HG03064 (cell line): ENCODE measurements around the gene MSX2.
"Not testable (repeated sequence)": the region's sequence is repeated elsewhere in the genome, so short reads cannot be mapped to it uniquely, and the experiment has no call there.

ENCODE experiments used
- ATAC-seq: cut with Tn5 transposase; IDR thresholded peaks from one replicate; pipeline ENCODE4 v1.9.1; 2021; ENCODE audit warnings: low read depth; ENCODE audit not compliant: unreplicated experiment

The MSX2 gene

DNA sequence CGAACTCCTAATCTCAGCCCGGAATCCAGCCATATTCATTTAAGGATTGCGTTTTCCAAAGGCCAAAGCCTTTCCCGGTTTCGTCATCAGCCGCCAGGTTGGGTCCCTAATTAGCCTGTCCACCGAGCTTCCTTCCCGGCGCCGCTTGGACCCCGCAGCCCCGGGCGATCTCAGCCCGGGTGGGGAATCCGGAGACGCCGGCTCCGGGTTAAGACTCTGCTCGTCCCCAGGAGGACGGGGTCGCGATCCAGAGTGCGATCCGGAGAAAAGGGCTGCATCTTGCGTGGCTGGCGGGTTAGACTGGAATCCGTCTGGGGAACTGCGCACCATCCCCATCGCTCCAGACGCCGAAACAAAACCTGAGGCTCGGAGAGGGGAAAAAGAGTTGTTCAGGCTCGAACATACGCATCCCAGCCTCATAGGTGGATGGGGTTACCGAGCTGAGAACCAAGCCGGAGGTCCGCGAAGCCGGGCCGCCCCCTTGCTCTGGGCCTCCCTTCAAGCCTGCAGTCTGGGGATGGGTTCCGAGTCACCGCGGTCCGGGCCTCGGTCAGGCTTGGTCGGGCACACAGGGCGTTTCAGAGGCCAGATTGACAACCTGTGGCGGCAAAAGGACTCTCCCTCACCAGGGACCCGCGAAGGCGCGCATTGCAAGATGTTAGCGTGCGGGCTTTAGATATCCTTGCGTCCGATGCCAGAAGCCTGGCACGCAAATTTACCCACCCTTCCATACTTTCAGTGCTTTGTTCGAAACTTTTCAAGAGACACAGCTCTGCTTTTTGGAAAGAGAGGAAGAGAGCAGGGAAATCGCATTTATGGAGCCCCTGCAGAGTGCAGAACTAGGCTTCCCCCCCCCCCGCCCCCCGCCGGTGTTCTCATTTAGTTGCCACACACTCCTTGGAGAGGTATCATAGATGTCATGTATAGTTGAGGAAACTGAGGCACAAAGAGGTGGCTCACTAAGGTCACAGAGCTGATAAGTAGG lies 7.9 kb downstream of the MSX2 start:
- no peak for ATAC-seq

DNA sequence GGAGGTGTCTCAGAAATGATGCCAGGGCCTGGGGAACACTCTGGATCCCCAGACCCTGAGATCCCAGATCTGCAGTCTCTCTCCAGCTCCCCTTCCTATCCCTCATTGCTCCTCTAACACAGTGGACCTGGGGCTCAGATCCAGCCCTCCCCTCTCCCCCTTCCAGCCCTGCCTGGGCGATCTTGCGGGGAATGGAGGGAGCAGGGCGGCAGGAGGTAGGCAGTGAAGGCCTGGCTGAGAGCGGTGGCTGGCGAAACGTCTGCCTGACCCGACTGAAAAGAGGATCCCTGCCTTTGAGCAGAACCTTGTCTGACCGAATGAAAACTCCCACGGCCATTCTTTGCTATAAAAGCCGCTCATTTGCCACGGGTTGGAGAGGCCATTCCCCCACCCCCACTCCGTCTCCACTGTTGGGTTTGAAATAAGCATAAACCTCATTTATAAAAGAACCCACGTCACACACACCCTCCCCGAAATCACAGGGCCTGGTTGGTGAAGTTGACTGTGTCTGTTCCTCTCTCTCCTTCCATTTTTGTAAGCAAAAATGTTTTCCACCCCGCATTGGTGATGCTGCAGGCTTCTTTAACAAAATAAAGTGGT lies 8.8 kb downstream of the MSX2 start:
- no peak for ATAC-seq

DNA sequence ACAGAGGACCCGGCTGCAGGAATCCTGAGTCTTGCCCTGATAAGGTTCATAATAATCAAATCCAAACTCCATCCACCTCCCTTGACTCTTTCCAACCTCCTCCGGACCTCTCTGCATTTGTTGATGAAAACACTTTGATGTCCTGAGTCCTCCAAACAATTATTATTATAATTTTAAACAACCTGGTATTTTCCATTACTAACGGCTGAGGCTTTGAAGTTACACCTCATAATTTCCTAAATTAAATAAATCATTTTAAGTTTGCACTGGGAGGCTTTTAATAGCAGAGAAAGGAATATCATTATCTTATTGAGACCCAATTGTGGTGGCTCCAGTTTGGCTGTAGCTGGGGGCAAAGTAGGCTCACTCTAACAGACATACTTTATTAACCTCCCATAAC lies 9.5 kb downstream of the MSX2 start:
- ATAC-seq, result no peak

DNA sequence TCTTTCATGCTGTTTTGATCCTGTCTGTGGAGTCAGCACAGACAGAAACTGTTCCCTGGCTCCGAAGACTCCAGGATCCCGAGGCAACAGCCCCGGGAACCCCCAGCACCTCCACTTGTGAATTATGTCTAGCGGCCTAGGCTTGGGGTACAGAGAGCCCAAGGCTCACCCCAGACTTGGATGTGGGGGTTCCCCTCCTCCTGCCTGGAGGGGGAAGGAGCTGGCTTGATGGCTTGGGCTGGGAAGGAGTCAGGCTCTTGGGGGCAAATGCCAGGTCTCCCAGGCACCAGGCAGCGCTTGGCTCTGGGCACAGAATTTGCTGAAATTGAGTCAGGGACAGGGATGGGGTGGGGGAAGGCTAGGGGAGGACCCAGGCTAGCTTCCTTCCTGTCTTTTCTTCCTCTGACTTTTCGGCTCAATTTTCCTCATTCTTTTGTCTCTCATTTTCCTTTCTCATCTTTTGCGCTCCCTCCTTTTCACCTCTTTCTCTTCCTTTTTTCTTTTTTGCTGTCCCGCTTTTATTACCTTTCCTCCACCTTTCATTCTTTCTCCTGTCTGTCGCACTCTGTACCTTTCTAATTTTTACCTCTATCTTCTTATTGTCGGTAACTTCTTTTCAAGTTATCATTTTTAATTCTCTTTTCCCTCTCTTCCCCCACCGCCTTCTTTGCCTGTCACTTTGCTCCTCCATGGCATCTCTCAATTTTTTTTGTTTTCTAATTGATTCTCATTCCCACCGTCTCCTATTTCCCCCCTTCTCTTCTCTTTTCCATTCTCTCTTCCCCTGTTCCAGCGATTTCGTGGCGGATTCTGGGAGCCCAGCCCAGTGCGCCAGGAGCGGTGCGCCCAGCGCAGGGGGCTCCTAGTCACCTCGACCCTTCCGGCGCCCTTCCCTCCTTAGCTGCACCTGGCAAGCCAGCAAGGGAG lies 10.5 kb downstream of the MSX2 start:
- ATAC-seq, result no peak

DNA sequence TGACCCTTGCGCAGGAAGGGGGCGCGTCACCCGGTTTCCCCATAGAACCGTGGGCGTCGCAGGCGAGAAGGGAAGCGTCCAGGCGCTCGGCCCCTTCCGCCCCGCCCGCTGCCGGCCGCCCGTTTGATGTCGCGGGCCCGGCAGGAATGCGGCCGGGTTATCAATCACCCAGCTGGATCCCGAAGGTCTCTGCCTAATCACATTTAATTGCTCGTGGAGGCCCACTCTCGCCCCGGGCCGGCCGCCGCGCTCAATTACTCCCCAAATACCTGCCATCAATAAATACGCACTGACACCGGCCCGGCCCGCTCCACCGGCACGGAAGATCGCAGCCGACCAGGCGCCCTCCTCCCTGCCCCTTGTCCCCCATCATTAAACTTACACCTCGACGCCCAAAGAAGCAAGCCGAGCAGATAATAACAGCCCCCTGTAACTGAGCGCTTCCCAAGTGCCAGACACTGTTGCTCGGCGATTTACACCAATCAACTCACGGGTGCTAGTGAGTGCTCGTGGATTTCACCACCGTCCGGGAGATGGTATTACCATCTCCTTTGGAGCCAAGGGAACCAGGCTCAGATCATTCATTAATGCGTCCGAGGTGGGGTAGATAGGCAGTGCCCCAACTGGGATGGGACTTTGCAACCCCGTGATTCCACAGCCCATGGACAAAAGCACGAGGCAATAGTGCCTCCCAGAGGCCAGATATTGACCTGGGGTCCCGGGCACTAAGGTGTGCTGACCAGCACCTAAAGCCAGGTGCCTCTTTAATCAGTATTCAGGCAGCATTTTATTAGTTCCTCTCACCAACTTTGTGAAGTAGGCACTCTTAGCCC lies 11.3 kb downstream of the MSX2 start:
- no peak for ATAC-seq

DNA sequence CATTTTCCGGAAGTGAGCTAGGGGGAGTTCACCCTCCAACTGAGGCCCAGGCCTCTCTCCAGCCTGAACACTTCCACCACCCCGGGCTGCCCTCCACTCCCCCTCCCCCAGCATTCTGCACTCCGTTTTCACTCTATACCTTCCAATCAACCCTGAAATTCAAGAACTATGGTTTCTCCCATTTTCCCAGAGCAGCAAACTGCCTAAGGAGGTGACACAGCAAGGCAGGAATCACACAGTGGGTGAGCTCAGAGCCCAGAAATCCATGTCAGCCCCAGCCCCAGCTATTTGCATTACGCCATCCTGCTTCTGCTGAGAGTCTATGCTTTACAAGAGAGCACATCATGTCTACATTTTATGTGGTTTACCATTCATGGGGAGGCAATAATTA lies 11.9 kb downstream of the MSX2 start:
- no peak for ATAC-seq

DNA sequence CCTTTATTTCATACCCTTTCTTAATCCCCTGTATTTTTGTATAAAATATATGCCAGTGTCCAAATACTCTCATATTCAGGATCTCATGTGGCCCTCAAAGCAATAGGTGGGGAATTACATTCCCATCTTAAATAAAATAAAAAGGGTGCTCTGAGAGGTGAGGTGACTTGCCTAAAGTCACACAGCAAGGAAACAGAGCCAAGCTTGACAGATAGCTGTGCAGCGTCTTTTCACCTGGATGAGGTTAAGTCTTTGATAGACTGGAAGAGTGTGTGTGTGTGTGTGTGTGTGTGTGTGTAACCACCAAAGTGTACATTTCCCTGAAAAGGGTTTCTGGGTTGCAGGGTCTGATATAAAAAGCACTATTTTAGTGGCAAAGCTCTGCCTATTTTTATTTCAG lies 12.4 kb downstream of the MSX2 start:
- ATAC-seq, result no peak

DNA sequence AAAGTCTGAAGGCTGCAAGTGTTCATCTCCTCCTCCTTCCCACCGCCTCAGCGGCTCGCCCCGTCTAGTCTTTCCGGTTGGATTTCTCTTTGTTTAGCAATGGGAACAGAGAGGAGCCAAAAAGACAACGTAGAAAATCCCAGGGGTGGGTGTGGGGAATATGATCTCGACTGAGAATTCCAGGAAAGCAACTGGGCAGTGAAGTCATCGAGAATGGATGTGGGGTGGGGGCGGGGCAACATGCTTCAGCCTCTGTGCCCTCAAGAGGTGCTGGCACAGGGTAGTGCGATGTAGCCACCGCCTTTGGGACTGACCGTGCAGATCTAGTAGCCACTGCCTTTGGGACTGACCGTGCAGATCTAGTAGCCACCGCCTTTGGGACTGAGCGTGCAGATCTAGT lies 12.9 kb downstream of the MSX2 start:
- no peak for ATAC-seq

DNA sequence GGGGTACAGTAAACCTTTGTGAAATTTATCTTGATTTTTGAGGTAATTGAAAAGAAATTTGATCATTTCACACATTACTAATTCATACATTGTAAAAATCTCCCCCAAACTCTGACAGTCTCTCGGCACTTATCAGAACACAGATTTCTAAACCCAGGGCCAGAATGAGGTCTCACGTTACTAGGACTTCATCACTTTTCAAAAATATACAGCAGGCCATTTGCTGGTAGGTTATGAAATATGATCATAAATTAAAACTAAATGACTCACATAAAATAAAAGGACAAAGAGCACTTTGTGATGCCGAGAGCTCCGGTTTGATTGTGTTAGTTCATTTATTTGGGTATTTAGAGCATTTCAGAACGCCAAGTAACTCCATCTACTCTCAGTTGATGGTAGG lies 17.0 kb downstream of the MSX2 start:
- ATAC-seq, result no peak

DNA sequence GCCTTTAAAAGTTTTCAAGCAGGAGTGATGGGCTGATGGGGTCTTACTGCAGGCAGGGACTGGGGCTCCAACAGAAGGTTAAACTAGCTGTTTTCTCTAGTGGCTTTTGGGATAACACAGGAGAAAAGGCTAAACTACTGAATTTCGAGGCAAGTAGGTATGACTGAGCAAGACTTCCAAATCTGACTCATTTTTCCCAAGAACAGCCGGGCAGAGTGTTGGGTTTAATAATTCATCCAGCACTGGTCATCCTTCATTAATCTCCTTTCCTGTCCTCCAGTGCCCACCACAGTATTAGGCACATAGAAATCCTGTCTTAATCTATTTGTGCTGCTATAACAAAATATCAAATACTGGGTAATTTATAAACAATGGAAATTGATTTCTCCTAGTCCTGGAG lies 20.5 kb downstream of the MSX2 start:
- no peak for ATAC-seq

DNA sequence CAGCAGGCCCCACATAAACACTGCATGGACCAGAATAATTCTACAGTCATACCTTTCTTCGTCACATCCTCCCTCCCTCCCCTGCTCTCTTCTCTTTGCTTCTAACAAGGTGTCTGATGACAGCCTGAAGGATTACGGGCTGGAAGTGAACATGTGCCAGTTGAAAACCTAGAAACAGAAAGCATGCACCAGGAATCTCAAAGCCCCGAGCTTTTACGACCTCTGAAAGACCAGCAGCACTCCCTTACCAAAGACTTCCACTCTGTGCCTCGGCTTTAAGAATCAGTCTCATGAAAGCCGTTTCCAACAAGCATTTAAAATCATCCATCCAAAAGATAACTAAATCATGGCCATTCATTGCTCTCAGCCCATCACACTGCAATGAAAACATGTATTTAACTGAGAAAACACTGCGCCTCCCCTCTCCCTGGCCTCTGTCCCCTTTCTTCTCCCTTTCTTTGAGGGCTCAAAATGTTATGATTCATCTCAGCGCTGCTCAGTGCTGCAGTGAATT lies 21.3 kb downstream of the MSX2 start:
- no peak for ATAC-seq

DNA sequence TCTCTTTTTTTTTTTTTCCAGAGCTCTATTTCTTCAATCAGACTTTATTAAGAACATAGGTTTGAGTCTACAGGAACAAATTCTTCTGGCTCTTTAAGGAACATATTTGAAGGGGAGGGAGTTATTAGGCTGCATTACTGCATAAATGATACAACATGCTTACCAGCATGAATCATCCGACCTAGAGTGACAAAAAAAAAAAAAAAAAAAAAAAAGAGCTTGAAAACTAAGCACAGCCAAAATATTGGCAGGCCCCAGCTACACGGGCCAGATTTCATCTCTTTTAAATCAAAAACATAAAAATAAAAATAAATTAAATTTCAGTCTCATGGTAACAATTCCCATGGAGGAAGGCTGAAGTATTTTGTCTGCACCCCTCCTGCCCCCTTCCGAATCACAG lies 26.3 kb downstream of the MSX2 start:
- ATAC-seq, result no peak

DNA sequence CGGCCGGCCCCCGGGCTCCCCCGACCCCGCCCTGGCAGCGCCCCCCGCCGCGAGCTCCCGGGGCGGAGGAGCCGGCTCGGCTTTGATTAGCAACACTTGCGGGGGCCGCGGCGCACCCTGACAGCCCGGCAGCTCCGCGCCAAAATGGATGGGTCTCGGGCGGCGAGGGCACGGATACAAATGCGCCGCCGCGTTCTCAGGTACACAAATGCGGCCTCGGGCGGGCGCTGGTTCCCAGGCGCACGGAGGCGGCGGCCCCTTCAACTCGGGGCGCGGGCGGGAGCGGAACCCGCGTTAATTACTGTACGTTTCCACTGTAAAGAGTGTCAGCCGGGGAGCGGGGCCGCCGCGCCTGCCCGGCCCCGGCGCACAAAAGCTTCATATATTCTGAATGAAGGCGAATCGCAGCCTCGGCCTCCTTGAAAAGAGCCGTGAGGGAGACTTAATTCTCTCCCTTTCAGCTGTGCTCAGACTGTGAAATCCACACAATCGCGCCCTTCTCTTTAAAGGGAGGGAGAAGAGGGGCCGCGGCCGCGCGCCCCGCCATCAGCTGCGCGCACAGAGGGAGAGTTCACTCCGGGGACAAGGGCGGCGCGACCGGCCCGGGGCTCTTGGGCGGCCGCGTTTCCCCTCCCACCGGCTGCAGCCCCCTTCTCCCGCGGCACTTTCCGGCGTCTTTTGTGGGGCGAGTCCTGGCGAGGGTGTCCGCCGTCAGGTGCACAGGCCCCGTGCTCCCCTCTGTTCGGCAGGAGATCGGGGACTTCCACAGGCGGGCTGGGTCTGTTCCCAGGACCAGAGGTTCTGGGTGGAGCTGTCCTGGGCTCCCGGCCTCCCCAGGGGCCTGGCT lies 27.0 kb downstream of the MSX2 start:
- no peak for ATAC-seq

DNA sequence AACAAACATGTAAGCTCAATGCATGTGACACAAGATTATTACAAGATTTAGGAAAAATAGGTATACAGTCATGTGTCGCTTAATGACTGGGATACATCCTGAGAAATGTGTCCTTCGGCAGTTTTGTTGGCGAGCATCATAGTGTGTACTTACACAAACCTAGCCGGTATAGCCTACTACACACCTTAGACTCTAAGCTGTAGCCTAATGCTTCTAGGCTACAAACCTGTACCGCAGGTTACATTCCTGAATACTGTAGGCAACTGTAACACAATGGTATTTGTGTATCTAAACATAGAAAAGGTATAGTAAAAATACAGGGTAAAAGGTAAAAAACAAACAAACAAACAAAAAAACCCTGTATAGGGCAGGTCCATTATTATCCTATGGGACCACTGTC lies 27.7 kb downstream of the MSX2 start:
- ATAC-seq, result no peak

DNA sequence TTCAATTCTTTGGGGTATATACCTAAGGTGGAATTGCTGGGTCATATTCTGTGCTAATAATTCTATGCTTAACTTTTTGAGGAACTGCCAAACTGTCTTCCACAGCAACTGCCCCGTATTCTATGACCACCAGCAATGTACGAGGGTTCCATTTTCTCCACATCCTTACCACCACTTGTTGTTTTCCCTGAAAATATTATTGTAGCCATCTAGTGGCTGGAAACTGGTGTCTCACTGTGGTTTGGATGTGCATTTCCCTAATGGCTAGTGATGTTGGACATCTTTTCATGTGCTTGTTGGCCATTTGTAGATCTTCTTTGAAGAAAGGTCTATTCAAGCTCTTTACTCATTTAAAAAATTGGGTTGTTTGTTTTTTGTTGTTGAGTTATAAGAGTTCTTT lies 30.7 kb downstream of the MSX2 start:
- ATAC-seq, result no peak

DNA sequence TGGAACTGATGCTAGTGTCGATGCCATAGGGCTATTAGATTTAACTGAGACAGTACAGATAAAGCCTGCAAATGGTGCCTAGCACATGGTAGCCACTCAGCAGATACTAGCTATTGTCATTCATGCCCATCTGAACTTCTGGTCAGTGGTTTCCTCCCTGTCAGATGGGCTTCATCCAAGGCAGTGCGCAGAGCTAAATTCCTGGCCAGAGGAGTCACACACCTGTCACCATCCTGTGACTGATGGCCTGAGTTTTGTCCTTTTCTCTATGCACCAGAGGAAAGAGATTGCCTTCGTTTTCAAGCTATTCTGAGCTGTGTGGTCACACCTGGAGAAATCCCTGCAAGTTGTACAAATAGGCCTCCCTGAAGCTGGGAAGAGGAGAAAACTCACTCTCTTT lies 34.7 kb downstream of the MSX2 start:
- ATAC-seq, result no peak

DNA sequence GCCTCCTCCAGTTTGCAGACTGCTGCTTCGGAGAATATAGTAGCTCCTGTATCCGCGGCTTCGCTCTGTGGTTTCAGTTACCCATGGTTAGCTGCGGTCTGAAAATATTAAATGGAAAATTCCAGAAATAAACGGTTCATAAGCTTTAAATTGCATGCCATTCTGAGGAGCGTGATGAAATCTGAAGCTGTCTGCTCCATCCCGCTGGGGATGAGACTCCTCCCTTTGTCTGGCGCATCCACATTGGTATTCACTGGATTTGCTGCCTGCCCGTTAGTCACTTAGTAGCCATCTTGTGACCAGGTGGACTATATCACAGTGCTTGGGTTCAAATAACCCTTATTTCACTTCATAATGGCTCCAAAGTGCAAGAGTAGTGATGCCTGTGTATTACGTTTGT lies 36.3 kb downstream of the MSX2 start:
- no peak for ATAC-seq

DNA sequence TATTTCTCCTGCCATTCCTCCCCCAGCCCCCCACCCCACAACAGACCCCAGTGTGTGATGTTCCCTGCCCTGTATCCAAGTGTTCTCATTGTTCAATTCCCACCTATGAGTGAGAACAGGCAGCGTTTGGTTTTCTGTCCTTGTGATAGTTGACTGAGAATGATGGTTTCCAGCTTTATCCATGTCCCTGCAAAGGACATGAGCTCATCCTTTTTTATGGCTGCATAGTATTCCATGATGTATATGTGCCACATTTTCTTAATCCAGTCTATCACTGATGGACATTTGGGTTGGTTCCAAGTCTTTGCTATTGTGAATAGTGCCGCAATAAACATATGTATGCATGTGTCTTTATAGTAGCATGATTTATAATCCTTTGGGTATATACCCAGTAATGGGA lies 37.0 kb downstream of the MSX2 start:
- ATAC-seq, result not testable (repeated sequence)

DNA sequence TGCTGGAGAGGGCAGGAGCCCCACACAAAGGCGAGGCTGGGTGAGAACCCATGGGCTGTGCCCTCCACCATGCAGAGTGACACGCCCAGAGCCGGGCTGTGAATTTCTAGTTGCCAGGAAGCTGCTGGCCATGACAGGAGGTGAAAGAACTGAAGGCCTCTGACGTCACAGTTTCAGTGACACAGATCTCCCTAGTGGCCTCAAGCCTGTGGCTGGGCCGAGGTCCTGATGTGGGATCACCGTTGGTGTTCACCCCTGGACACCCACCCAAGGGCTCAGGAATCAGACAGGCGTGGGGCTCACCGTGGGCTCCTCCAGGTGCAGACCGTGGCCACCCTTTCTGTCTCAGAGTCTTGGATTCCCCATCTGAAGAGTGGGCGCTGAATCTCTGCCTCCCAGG lies 39.9 kb downstream of the MSX2 start:
- ATAC-seq, result no peak
